Tibial nerve (tissue), 4 donors: ENCODE measurements around the gene L3MBTL4. TPM values are rescaled to one million over a fixed set of nuclear protein-coding genes. Genes with fewer than 3 reads are reported as not detected.

Experiments
- DNase-seq, 2 donors: peaks; one replicate each; pipeline ENCODE4 v3.0.0-alpha.2; 2019; ENCODE audit warnings: low spot score in 2 of 2
- H3K27ac ChIP-seq, 4 donors: fragments of 200-600 bp; sonication (generic) in 3 of 4; one replicate each; pipeline ENCODE4 v1.5.1; 2017 to 2019; ENCODE audit warnings: mild to moderate bottlenecking in 1 of 4
- H3K27me3 ChIP-seq, 2 donors: fragments of 200-600 bp; sonication (generic) in 1 of 2; one replicate each; pipeline versions ENCODE4 v1.5.1 to v1.6.0; 2017 to 2019
- H3K36me3 ChIP-seq, 3 donors: fragments of 200-600 bp; sonication (generic); one replicate each; pipeline ENCODE4 v1.5.1; 2018 to 2019
- H3K4me1 ChIP-seq, 4 donors: fragments of 200-600 bp; sonication (generic) in 3 of 4; one replicate each; pipeline ENCODE4 v1.5.1; 2017 to 2019
- H3K4me3 ChIP-seq, 4 donors: fragments of 200-600 bp; sonication (generic) in 3 of 4; one replicate each; pipeline ENCODE4 v1.5.1; 2017 to 2019; ENCODE audit warnings: mild to moderate bottlenecking in 1 of 4, moderate library complexity in 1 of 4
- H3K9me3 ChIP-seq, 4 donors: fragments of 200-600 bp; sonication (generic) in 3 of 4; one replicate each; pipeline ENCODE4 v1.5.1; 2017 to 2019
- EP300 ChIP-seq, 2 donors: sonication (generic); formaldehyde crosslinking; IDR thresholded peaks; one replicate each; pipeline ENCODE4 v1.6.1; 2017; ENCODE audit warnings: antibody characterized with exemption in 2 of 2, mild to moderate bottlenecking in 1 of 2
- POLR2A ChIP-seq, 2 donors: fragments of 450-650 bp; IDR thresholded peaks; one replicate each; pipeline ENCODE4 v1.6.1; 2017; ENCODE audit warnings: antibody characterized with exemption in 2 of 2, mild to moderate bottlenecking in 2 of 2, moderate library complexity in 2 of 2
- WGBS, 2 donors: methylation state at CpG; one replicate each; pipeline ENCODE4 v1.1.5; 2018; 5-methylcytosine and 5-hydroxymethylcytosine counted together
- total RNA-seq, 4 donors: library from RNA; depleted of rRNA; stranded (reverse); fragments of >200 nt; gene quantifications; one replicate each; pipeline ENCODE4 v1.1.0, GENCODE V29; 2016
- TF ChIP-seq, protein P1 (sequence below), 5 experiments: fragments of 200-600 bp in 3 of 5; fragments of 450-650 bp in 2 of 5; sonication (generic) in 3 of 5; IDR thresholded peaks; one replicate each; pipeline ENCODE4 v1.5.1; 2016 to 2019; ENCODE audit warnings: antibody characterized with exemption in 5 of 5, mild to moderate bottlenecking in 3 of 5, moderate library complexity in 2 of 5

Gene L3MBTL4
- total RNA-seq, 4 donors from 2014 or later = 6.3 to 9.0 (median 8.1) TPM

DNA sequence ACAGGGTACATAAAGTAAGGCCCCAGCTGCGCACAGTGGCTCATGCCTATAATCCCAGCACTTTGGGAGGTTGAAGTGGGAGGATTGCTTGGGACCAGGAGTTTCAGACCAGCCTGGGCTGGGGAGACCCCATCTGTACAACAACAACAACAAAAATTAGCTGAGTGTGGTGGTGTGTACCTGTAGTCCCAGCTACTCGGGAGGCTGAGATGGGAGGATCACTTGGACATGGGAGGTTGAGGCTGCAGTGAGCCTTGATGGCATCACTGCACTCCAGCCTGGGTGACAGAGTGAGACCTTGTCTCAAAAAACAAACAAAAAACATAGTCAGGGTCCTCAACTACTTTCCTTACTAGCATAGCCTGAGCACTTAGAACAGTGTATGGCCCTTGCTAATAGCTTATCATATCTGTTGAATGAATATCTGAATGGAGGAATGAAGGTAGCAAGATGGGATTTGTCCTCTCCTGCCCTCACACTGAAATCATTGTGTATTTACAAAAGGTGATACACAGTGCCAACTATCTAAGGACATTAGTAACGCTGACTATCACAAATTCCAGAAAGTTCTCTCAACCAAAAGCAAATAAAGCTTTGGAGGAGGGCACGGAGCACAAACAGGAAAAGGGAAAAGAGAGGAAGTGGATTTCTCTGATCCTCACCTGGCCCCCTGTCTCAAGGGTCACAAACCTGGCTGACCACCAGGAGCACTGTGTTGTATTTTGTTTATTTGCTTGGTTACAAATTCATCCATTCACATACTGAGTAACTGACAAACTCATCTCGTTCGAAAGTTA lies 38.1 kb downstream of the L3MBTL4 start:
- H3K4me3 ChIP-seq = no peak overlapping the region
- 88 to 94% methylated on average over 6 of the region's 6 CpGs for WGBS, 2 donors
- TF ChIP-seq POLR2A (IDR thresholded peaks at IDR 0.05) = no peak
- TF ChIP-seq EP300 (IDR thresholded peaks at IDR 0.05) = no peak
- TF ChIP-seq, protein P1, sequence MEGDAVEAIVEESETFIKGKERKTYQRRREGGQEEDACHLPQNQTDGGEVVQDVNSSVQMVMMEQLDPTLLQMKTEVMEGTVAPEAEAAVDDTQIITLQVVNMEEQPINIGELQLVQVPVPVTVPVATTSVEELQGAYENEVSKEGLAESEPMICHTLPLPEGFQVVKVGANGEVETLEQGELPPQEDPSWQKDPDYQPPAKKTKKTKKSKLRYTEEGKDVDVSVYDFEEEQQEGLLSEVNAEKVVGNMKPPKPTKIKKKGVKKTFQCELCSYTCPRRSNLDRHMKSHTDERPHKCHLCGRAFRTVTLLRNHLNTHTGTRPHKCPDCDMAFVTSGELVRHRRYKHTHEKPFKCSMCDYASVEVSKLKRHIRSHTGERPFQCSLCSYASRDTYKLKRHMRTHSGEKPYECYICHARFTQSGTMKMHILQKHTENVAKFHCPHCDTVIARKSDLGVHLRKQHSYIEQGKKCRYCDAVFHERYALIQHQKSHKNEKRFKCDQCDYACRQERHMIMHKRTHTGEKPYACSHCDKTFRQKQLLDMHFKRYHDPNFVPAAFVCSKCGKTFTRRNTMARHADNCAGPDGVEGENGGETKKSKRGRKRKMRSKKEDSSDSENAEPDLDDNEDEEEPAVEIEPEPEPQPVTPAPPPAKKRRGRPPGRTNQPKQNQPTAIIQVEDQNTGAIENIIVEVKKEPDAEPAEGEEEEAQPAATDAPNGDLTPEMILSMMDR (IDR thresholded peaks at IDR 0.05) = no peak
- H3K27me3 ChIP-seq = no peaks in the 10 kb centered on the region
- no peak for DNase-seq
- H3K9me3 ChIP-seq = peaks cover 0 to 29% (median 0%) of the 10 kb centered on the region in 4 donors
- H3K4me1 ChIP-seq = no peaks in the 10 kb centered on the region
- H3K27ac ChIP-seq = no peak overlapping the region
- H3K36me3 ChIP-seq = no peaks in the 10 kb centered on the region

DNA sequence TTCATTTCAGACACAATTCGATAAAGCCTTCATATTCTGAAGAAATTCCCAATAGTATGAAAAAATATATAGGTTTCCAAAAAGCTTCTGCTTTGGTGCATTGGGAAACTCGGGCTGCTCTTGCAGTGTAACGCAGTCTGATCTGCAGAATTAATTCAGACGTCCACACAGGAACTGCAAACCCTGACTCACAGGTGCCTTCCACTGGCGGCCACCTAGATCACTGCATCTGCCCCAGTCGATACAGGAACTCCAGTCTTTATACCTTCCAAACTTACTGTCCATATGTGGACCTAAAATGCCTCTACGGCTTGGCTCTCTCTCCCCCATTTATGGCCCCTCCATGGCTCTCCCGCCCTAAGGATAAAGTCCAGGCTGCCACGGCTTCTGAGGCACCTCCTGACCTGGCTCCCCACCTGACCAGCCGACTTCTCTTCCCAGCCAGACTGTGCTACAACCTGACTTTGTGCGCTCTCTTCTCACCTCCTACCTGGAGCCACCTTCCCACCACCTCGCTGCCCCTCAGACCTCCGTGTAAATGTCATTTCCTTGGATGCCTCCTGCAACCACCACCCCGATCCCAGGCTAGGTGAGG lies 39.7 kb downstream of the L3MBTL4 start:
- Histone ChIP-seq H3K4me3 (no peak overlapping the region), H3K4me1 (no peaks in the 10 kb centered on the region), H3K9me3 (peaks cover 0 to 29% (median 0%) of the 10 kb centered on the region in 4 donors), H3K27me3 (no peaks in the 10 kb centered on the region), H3K36me3 (no peaks in the 10 kb centered on the region), H3K27ac (no peak overlapping the region)
- 79 to 88% methylated on average over 14 of the region's 14 CpGs for WGBS, 2 donors
- DNase-seq = no peak
- TF ChIP-seq POLR2A (IDR thresholded peaks at IDR 0.05) (no peak), EP300 (IDR thresholded peaks at IDR 0.05) (no peak)
- TF ChIP-seq, protein P1 (IDR thresholded peaks at IDR 0.05) = no peak

DNA sequence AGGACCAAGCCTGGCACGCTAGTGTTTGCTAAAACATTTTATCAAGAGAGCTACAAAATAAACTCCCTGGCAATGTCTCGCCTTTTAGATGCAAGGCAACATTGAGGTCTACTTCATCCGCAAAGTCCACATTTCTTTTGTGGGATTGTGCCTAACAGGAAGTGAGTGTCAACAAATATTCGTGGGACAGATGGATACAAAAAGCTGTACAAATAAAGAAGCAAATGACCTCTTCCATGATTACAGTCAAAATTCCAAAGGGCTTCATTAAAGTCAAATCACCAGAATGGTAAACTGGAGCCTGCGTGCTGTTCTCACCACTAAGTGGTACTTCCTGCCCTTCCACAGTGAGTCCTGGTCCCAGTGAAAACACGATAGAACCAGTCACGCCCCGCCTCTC lies 40.4 kb downstream of the L3MBTL4 start:
- no peak overlapping the region for H3K27ac ChIP-seq
- H3K27me3 ChIP-seq = no peaks in the 10 kb centered on the region
- no peak for DNase-seq
- no peaks in the 10 kb centered on the region for H3K4me1 ChIP-seq
- H3K36me3 ChIP-seq = no peaks in the 10 kb centered on the region
- TF ChIP-seq, protein P1 (IDR thresholded peaks at IDR 0.05) = no peak
- TF ChIP-seq EP300 (IDR thresholded peaks at IDR 0.05) (no peak), POLR2A (IDR thresholded peaks at IDR 0.05) (no peak)
- WGBS, 2 donors = 54 to 60% methylated on average over 8 of the region's 8 CpGs
- no peak overlapping the region for H3K4me3 ChIP-seq
- peaks cover 0 to 28% (median 0%) of the 10 kb centered on the region in 4 donors for H3K9me3 ChIP-seq

DNA sequence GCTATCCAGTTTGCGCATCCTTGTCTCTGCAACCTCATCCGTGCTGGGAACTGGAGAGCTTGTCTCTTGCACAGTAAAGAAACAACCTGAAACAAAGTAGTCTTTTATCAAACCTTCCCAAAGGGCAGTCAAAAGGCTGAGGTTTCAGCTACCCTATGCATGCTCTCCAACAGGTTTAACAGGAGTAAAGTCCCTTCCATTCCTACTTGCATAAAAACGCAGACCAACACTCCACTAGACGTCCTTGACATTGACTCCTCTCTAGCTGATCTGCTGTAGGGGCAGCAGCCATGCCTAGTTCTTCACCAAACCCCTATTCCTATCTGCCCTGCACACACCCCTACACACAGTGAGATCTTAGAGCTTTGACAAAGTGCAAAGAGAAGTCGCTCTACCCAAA lies 41.5 kb downstream of the L3MBTL4 start:
- 80 to 87% methylated on average over 5 of the region's 5 CpGs for WGBS, 2 donors
- no peak for DNase-seq
- TF ChIP-seq, protein P1 (IDR thresholded peaks at IDR 0.05) = no peak
- TF ChIP-seq POLR2A (IDR thresholded peaks at IDR 0.05) (no peak), EP300 (IDR thresholded peaks at IDR 0.05) (no peak)
- Histone ChIP-seq H3K4me3 (no peak overlapping the region), H3K27ac (no peak overlapping the region), H3K4me1 (no peaks in the 10 kb centered on the region), H3K36me3 (no peaks in the 10 kb centered on the region), H3K9me3 (peaks cover 0 to 20% (median 0%) of the 10 kb centered on the region in 4 donors), H3K27me3 (no peaks in the 10 kb centered on the region)
